H1 (cell line): Measurements from ENCODE around the gene KDSR. TPM values are rescaled to one million over a fixed set of nuclear protein-coding genes. Genes with fewer than 3 reads are reported as not detected.

ENCODE experiments used
- CTCF ChIA-PET: fragments of 300-600 bp; sonication (Branson Sonifier 250); formaldehyde crosslinking; loops from one replicate; lab custom pipeline; 2021; ENCODE audit not compliant: partially characterized antibody; lab: Charles Lee
- POLR2A ChIA-PET: fragments of 300-600 bp; sonication (Branson Sonifier 250); formaldehyde crosslinking; loops from one replicate; lab custom pipeline; 2021; ENCODE audit warnings: inconsistent platforms; ENCODE audit not compliant: partially characterized antibody; lab: Charles Lee
- DNase-seq, 2 experiments: peaks; one replicate each; pipeline versions ENCODE4 v3.0.0 to v3.0.0-alpha.2; 2010 to 2022; ENCODE audit warnings: low spot score in 2 of 2, low read depth in 1 of 2, mixed read lengths in 1 of 2
- FAIRE-seq: peaks from 2 replicates; lab custom pipeline; 2011; peaks lifted over from hg19 to GRCh38; lab: Jason Lieb, UNC
- H2AFZ ChIP-seq: 2 replicates; pipeline ENCODE4 v1.8.1; 2012; ENCODE audit warnings: low read length, inconsistent platforms
- H2AK5ac ChIP-seq: 2 replicates; pipeline ENCODE4 v1.6.1; 2013; ENCODE audit warnings: low read depth, low read length
- H2BK120ac ChIP-seq: replicated peaks from 2 replicates; pipeline ENCODE3; 2013; ENCODE audit warnings: low read depth, low read length, inconsistent platforms
- H2BK12ac ChIP-seq: 2 replicates; pipeline ENCODE4 v1.6.1; 2013; ENCODE audit warnings: low read depth, low read length
- H2BK15ac ChIP-seq: 2 replicates; pipeline ENCODE4 v1.6.1; 2013; ENCODE audit warnings: low read length
- H2BK20ac ChIP-seq: 2 replicates; pipeline ENCODE4 v1.6.1; 2013; ENCODE audit warnings: low read length
- H2BK5ac ChIP-seq: 2 replicates; pipeline ENCODE4 v1.6.1; 2013; ENCODE audit warnings: low read depth, low read length
- H3K14ac ChIP-seq: 2 replicates; pipeline ENCODE4 v1.6.1; 2013; ENCODE audit warnings: inconsistent platforms; ENCODE audit not compliant: insufficient read length
- H3K18ac ChIP-seq: 2 replicates; pipeline ENCODE4 v1.6.1; 2013; ENCODE audit warnings: low read length; ENCODE audit errors: extremely low read depth
- H3K23ac ChIP-seq: 2 replicates; pipeline ENCODE4 v1.6.1; 2013; ENCODE audit warnings: inconsistent platforms; ENCODE audit not compliant: insufficient read length
- H3K23me2 ChIP-seq: 2 replicates; pipeline ENCODE4 v1.6.1; 2013; ENCODE audit warnings: low read depth, low read length
- H3K27ac ChIP-seq: 2 replicates; pipeline ENCODE4 v1.6.1; 2011; ENCODE audit warnings: low read depth, low read length, inconsistent platforms
- H3K27me3 ChIP-seq, 4 experiments: replicated peaks in 1 of 4; 1 replicate in 1 of 4; 2 replicates in 3 of 4; pipeline versions ENCODE4 v1.6.1 to v1.8.1; 2011 to 2013; ENCODE audit warnings: low read length in 3 of 4, mild to moderate bottlenecking in 3 of 4, inconsistent platforms in 2 of 4, mixed read lengths in 2 of 4, moderate library complexity in 1 of 4; ENCODE audit not compliant: control insufficient read depth in 3 of 4, insufficient read depth in 3 of 4; ENCODE audit errors: extremely low read depth in 1 of 4
- H3K36me3 ChIP-seq, 4 experiments: 2 replicates each; pipeline versions ENCODE4 v1.6.1 to v1.8.1; 2011 to 2013; ENCODE audit warnings: mild to moderate bottlenecking in 4 of 4, low read length in 3 of 4, moderate library complexity in 2 of 4, control low read depth in 1 of 4, inconsistent platforms in 1 of 4; ENCODE audit not compliant: insufficient read depth in 4 of 4, control insufficient read depth in 2 of 4
- H3K4ac ChIP-seq: replicated peaks from 2 replicates; pipeline ENCODE3; 2013; ENCODE audit warnings: low read length, low read depth, mixed read lengths, inconsistent platforms; ENCODE audit not compliant: insufficient read length
- H3K4me1 ChIP-seq, 4 experiments: replicated peaks in 1 of 4; 1 replicate in 1 of 4; 2 replicates in 3 of 4; pipeline versions ENCODE4 v1.6.1 to v1.8.1; 2011 to 2013; ENCODE audit warnings: low read length in 3 of 4, inconsistent platforms in 2 of 4, mixed read lengths in 1 of 4; ENCODE audit not compliant: insufficient read depth in 4 of 4, control insufficient read depth in 3 of 4
- H3K4me2 ChIP-seq, 2 experiments: 2 replicates each; pipeline versions ENCODE4 v1.6.1 to v1.8.1; 2011 to 2013; ENCODE audit warnings: low read depth in 2 of 2, low read length in 2 of 2, control low read depth in 1 of 2, inconsistent platforms in 1 of 2, mild to moderate bottlenecking in 1 of 2; ENCODE audit not compliant: insufficient read depth in 1 of 2
- H3K4me3 ChIP-seq, 4 experiments: fragments of 200-600, 300-600 bp in 1 of 4; sonication (generic), shearing (Covaris generic), sonication (Bioruptor Twin) in 1 of 4; 2 replicates each; pipeline versions ENCODE4 v1.5.1 to v1.8.1; 2011 to 2016; ENCODE audit warnings: low read length in 4 of 4, low read depth in 3 of 4, control low read depth in 2 of 4, inconsistent platforms in 2 of 4, mild to moderate bottlenecking in 2 of 4, mixed read lengths in 1 of 4, moderate library complexity in 1 of 4; ENCODE audit not compliant: insufficient read depth in 2 of 4; ENCODE audit errors: extremely low read depth in 1 of 4
- H3K56ac ChIP-seq: replicated peaks from 2 replicates; pipeline ENCODE3; 2013; ENCODE audit warnings: low read depth, mild to moderate bottlenecking, mixed read lengths, low read length, inconsistent platforms; ENCODE audit not compliant: insufficient read length
- H3K79me1 ChIP-seq: 2 replicates; pipeline ENCODE4 v1.6.1; 2013; ENCODE audit warnings: low read depth, low read length, control low read depth
- H3K79me2 ChIP-seq, 2 experiments: 2 replicates each; pipeline versions ENCODE4 v1.6.1 to v1.8.1; 2012 to 2013; ENCODE audit warnings: low read length in 2 of 2, mild to moderate bottlenecking in 2 of 2, inconsistent platforms in 1 of 2; ENCODE audit not compliant: insufficient read depth in 2 of 2, control insufficient read depth in 1 of 2
- H3K9ac ChIP-seq, 4 experiments: replicated peaks in 1 of 4; 1 replicate in 1 of 4; 2 replicates in 3 of 4; pipeline versions ENCODE4 v1.6.1 to v1.8.1; 2011 to 2013; ENCODE audit warnings: low read depth in 3 of 4, low read length in 3 of 4, control low read depth in 2 of 4, mild to moderate bottlenecking in 2 of 4, moderate library complexity in 2 of 4, inconsistent platforms in 1 of 4; ENCODE audit errors: extremely low read depth in 1 of 4
- H3K9me3 ChIP-seq, 2 experiments: 2 replicates each; pipeline versions ENCODE4 v1.6.1 to v1.8.1; 2012 to 2013; ENCODE audit warnings: mild to moderate bottlenecking in 2 of 2, moderate library complexity in 2 of 2, control low read depth in 1 of 2, inconsistent platforms in 1 of 2, low read depth in 1 of 2, low read length in 1 of 2, mixed read lengths in 1 of 2; ENCODE audit not compliant: insufficient read depth in 2 of 2
- H4K20me1 ChIP-seq, 2 experiments: replicated peaks in 1 of 2; 2 replicates each; pipeline versions ENCODE3 to v1.8.1; 2011 to 2013; ENCODE audit warnings: inconsistent platforms in 2 of 2, low read length in 2 of 2, mild to moderate bottlenecking in 1 of 2; ENCODE audit not compliant: insufficient read depth in 2 of 2, control insufficient read depth in 1 of 2
- H4K5ac ChIP-seq: 2 replicates; pipeline ENCODE4 v1.6.1; 2013; ENCODE audit warnings: low read length, low read depth, mixed read lengths, inconsistent platforms; ENCODE audit not compliant: insufficient read length
- H4K8ac ChIP-seq: 2 replicates; pipeline ENCODE4 v1.8.0; 2013; ENCODE audit warnings: mild to moderate bottlenecking, moderate library complexity, low read length, inconsistent platforms; ENCODE audit not compliant: insufficient read depth; ENCODE audit errors: extremely low read depth
- H4K91ac ChIP-seq: replicated peaks from 2 replicates; pipeline ENCODE3; 2013; ENCODE audit warnings: low read length, mixed read lengths, inconsistent platforms; ENCODE audit not compliant: insufficient read length
- BCL11A ChIP-seq, 2 experiments: IDR thresholded peaks; one replicate each; pipeline ENCODE4 v1.6.1; 2011; ENCODE audit warnings: low read depth in 2 of 2, low read length in 2 of 2, mild to moderate bottlenecking in 2 of 2
- CBX8 ChIP-seq: fragments of 300-800, 300-1000 bp; sonication (generic); IDR thresholded peaks from 2 replicates; pipeline ENCODE4 v1.7.1; 2016; ENCODE audit warnings: low read depth, low read length, borderline replicate concordance
- EGR1 ChIP-seq: IDR thresholded peaks from 2 replicates; pipeline ENCODE4 v1.6.1; 2011; ENCODE audit warnings: low read depth, low read length, borderline replicate concordance
- MAFK ChIP-seq: IDR thresholded peaks from 2 replicates; pipeline ENCODE4 v1.6.1; 2012; ENCODE audit warnings: low read depth, mild to moderate bottlenecking, improper control_type of control experiment, low read length
- RXRA ChIP-seq: IDR thresholded peaks from 2 replicates; pipeline ENCODE4 v1.6.1; 2011; ENCODE audit warnings: low read depth, mild to moderate bottlenecking, low read length, moderate library complexity; ENCODE audit not compliant: insufficient read depth
- SIX5 ChIP-seq: IDR thresholded peaks from 2 replicates; pipeline ENCODE4 v1.6.1; 2011; ENCODE audit warnings: mild to moderate bottlenecking, low read depth, low read length
- SUZ12 ChIP-seq: fragments of 200-600 bp; sonication (generic); IDR thresholded peaks from 2 replicates; pipeline ENCODE4 v1.6.1; 2012; ENCODE audit warnings: mild to moderate bottlenecking, inconsistent platforms, low read length, moderate library complexity, mixed read lengths
- TAF7 ChIP-seq: optimal IDR thresholded peaks from 2 replicates; pipeline ENCODE3; 2011; ENCODE audit warnings: low read depth, mild to moderate bottlenecking, inconsistent platforms, low read length, moderate library complexity, borderline replicate concordance
- WGBS, 2 experiments: shearing (Covaris generic) in 1 of 2; methylation state at CpG; one replicate each; pipeline versions ENCODE4 v1.1.6 to v1.1.7; 2013 to 2015; ENCODE audit warnings: low lambda C conversion rate in 2 of 2, mixed read lengths in 2 of 2, inconsistent platforms in 1 of 2, low coverage in 1 of 2, missing lambda C conversion rate in 1 of 2; ENCODE audit not compliant: insufficient replicate concordance in 2 of 2, insufficient coverage in 1 of 2, insufficient read length in 1 of 2; ENCODE audit errors: extremely low coverage in 1 of 2, missing lambda C conversion rate in 1 of 2; 5-methylcytosine and 5-hydroxymethylcytosine counted together
- polyA plus RNA-seq, 7 experiments: library from polyadenylated mRNA; depleted of rRNA in 3 of 7; stranded (reverse) in 5 of 7; unstranded in 2 of 7; fragments of >200 nt in 5 of 7; fragments of 200-250 nt in 2 of 7; gene quantifications; 1 replicate in 5 of 7; 2 replicates in 1 of 7; 4 replicates in 1 of 7; pipeline versions ENCODE4 v1.2.1 to v1.2.3, GENCODE V29; 2011 to 2013; ENCODE audit warnings: missing spikeins in 2 of 7, mixed read lengths in 2 of 7
- total RNA-seq: library from RNA; stranded (reverse); fragmentation: NEBNext Ultra II Directional; extraction: Animal tissue kit (Norgen Biotek cat#: 25700); gene quantifications from 2 replicates; pipeline ENCODE4 v1.2.1, GENCODE V29; 2021
- TF ChIP-seq, protein P1 (sequence below): IDR thresholded peaks from 2 replicates; pipeline ENCODE4 v1.6.1; 2011; ENCODE audit warnings: low read depth, mild to moderate bottlenecking, low read length; ENCODE audit not compliant: insufficient read depth

Gene KDSR
- total and polyA plus RNA-seq, 2 of the 8 experiments (the other 6 are each of a cell fraction or from before 2014, with no cell fraction given), result 12.4 to 50.5 TPM

DNA sequence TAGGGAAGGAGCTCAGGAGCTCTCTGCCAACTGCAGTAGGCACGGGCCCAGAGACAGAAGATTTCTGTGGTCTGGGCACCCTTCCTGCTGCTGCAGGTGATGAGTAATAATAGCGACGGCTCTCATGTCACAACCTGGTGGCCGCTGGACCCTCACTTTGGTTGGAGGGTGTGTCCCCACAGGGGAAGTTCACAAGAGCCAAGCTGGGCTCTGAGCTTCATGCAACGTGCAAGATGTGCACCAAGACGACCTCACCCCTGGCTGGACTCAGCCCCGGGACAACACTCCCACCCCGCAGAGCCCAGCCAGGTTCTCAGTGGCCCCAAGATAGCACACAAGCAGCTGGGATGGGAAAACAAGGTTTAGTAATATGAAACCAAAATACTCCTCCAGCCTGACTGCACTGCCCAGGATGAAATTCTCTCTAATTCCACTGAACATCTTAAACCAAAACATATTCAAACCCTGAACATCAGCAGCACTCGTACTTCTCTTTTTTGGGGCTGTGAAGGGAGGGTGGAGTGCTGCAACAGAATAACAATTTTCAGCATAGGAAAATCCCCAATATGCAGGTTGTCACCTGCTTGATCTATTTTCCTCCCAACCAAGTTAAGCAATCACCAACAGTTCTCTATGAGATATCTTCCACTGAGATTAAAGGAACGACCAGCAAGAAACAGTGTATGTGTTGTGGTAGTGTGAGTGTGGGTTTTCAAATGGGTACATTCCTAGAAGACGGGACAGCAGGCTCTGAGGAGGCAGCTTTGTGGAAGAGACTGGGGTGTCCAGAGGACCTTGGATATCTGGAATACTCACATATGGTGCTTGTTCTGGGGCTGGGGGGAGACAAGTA lies 73.9 kb downstream of the KDSR start:
- Histone ChIP-seq H3K79me2 (no peaks in the 10 kb centered on the region), H4K20me1 (no peaks in the 10 kb centered on the region), H2BK5ac (no peak overlapping the region), H2AFZ (no peak overlapping the region), H4K5ac (no peak overlapping the region), H3K4me2 (no peak overlapping the region), H3K36me3 (no peaks in the 10 kb centered on the region), H3K18ac (no peak overlapping the region), H3K14ac (no peak overlapping the region), H3K4ac (no peak overlapping the region), H2BK12ac (no peak overlapping the region), H3K23me2 (no peaks in the 10 kb centered on the region), H3K56ac (no peak overlapping the region), H4K8ac (no peak overlapping the region), H2BK15ac (no peak overlapping the region), H3K23ac (no peak overlapping the region), H4K91ac (no peak overlapping the region), H3K27ac (no peak overlapping the region), H3K27me3 (no peaks in the 10 kb centered on the region), H2AK5ac (no peak overlapping the region), H3K4me1 (peaks cover 2 to 7% (median 4%) of the 10 kb centered on the region in 4 experiments; a peak in 4 of 7 replicates), H3K9ac (no peak overlapping the region), H2BK20ac (no peak overlapping the region), H3K9me3 (no peaks in the 10 kb centered on the region), H2BK120ac (no peak overlapping the region), H3K79me1 (no peaks in the 10 kb centered on the region), H3K4me3 (no peak overlapping the region)
- no peak for FAIRE-seq
- DNase-seq, result no peak
- ChIA-PET POLR2A (no interaction called here), CTCF (interaction anchor here (1.0 to 2.1 kb wide), 5 partner anchors 24 to 277 kb away, joined by 3 to 5 read pairs (median 3); no protein-coding TSS in a partner anchor)
- 89% methylated on average over 11 of the region's 11 CpGs; no CpG with 5 or more reads in 1 of the 2 experiments for WGBS, 2 experiments
- TF ChIP-seq SUZ12 (no peak), BCL11A (IDR thresholded peaks at IDR 0.05; ENCODE audit: low read depth in 2 of 2, low read length in 2 of 2) (no peak), SIX5 (no peak), CBX8 (no peak), EGR1 (no peak), RXRA (no peak), MAFK (no peak), TAF7 (no peak)
- TF ChIP-seq, protein P1, sequence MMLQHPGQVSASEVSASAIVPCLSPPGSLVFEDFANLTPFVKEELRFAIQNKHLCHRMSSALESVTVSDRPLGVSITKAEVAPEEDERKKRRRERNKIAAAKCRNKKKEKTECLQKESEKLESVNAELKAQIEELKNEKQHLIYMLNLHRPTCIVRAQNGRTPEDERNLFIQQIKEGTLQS, result no peak
